Osteocyte (in vitro differentiated cells): ENCODE data around the gene RANBP3. TPM values are rescaled to one million over a fixed set of nuclear protein-coding genes. Genes with fewer than 3 reads are reported as not detected.
"Not testable (repeated sequence)": the region's sequence is repeated elsewhere in the genome, so short reads cannot be mapped to it uniquely, and the experiment has no call there.

Experiments
- DNase-seq: peaks from one replicate; pipeline ENCODE4 v3.0.0; 2021; ENCODE audit warnings: mixed read lengths; ENCODE audit not compliant: unreplicated experiment; ENCODE audit errors: extremely low spot score
- H3K27ac Mint-ChIP-seq: one replicate; pipeline ENCODE4 v1.8.0; 2021; ENCODE audit warnings: mild to moderate bottlenecking, mixed read lengths; ENCODE audit not compliant: unreplicated experiment
- H3K27me3 Mint-ChIP-seq: one replicate; pipeline ENCODE4 v1.8.0; 2021; ENCODE audit warnings: mixed read lengths; ENCODE audit not compliant: unreplicated experiment
- H3K36me3 Mint-ChIP-seq: one replicate; pipeline ENCODE4 v1.8.0; 2021; ENCODE audit warnings: mixed read lengths; ENCODE audit not compliant: unreplicated experiment
- H3K4me1 Mint-ChIP-seq: one replicate; pipeline ENCODE4 v1.8.0; 2021; ENCODE audit warnings: mixed read lengths; ENCODE audit not compliant: unreplicated experiment
- H3K4me3 Mint-ChIP-seq: one replicate; pipeline ENCODE4 v1.8.0; 2021; ENCODE audit warnings: mild to moderate bottlenecking, moderate library complexity, mixed read lengths; ENCODE audit not compliant: unreplicated experiment
- H3K9me3 Mint-ChIP-seq: one replicate; pipeline ENCODE4 v1.8.0; 2021; ENCODE audit warnings: mixed read lengths; ENCODE audit not compliant: unreplicated experiment
- CTCF ChIP-seq: fragments of 200-600 bp; sonication (generic); IDR thresholded peaks from 2 replicates; pipeline ENCODE4 v1.5.0; 2021; ENCODE audit warnings: antibody characterized with exemption, mild to moderate bottlenecking, moderate library complexity
- total RNA-seq: library from RNA; stranded (reverse); gene quantifications from 2 replicates; pipeline ENCODE4 v1.2.1, GENCODE V29; 2021

RANBP3 gene
- total RNA-seq, 1 donor from 2014 or later: 74.9 TPM

DNA sequence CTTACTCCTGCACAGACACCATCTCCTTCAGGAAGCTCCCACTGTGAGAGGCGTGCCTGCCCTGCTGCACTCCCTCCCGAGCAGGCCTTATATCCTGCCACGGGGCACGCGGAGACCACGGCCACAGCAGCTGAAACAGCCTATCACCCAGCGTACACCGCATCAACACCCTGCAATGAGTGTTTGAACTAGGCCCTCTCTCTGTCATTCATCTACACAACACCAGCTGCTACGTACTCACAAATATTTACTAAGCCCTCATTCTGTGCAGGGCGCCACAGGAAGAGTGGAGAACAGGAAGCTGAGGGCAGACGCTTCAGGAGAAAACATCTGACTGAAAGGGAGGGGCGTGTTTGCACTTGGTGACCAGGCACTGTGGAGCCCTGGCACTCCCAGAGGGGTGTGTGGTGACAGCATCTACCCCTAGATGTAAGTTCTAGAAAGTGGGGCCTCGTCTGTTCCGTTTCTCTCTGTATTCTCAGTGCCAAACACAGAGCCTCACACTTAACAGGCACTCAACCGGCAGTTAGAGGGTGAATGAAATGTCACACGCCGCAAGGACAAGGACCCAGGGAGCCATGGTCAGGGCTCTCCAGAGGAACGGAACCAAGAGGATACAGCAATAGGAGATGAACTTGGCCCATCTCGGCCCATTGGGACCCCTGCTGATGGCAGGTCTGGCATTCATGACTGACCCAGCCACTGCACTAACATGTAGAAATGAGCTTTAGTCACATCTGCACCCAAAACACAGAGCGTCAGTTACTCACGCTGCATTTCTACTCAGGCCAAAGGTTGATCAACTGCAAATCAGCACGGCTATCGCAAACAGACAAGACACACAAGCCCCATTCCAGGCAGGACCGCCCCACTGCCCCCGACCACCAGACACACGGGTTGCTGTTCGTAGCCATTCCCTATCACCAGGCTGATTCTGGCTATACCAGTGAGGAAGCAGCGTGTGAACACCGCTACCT is 15.7 kb downstream of the RANBP3 start:
- H3K9me3 Mint-ChIP-seq: no peaks in the 10 kb centered on the region
- TF ChIP-seq CTCF: no peak
- H3K27me3 Mint-ChIP-seq: no peaks in the 10 kb centered on the region
- peaks cover 45% of the 10 kb centered on the region for H3K4me1 Mint-ChIP-seq
- H3K4me3 Mint-ChIP-seq: peak overlapping the region; percentile 33
- H3K27ac Mint-ChIP-seq: peak overlapping the region; percentile 92
- peaks cover 1% of the 10 kb centered on the region for H3K36me3 Mint-ChIP-seq
- DNase-seq: no peak

GRCh38 chr19:5961641-5961968 is 16.3 kb downstream of the RANBP3 start:
- H3K27me3 Mint-ChIP-seq, H3K36me3 Mint-ChIP-seq, H3K9me3 Mint-ChIP-seq, DNase-seq: not testable (repeated sequence)
- Mint-ChIP-seq H3K4me1 (peaks cover 46% of the 10 kb centered on the region), H3K4me3 (peak overlapping the region; percentile 33), H3K27ac (peak overlapping the region; percentile 92)

DNA sequence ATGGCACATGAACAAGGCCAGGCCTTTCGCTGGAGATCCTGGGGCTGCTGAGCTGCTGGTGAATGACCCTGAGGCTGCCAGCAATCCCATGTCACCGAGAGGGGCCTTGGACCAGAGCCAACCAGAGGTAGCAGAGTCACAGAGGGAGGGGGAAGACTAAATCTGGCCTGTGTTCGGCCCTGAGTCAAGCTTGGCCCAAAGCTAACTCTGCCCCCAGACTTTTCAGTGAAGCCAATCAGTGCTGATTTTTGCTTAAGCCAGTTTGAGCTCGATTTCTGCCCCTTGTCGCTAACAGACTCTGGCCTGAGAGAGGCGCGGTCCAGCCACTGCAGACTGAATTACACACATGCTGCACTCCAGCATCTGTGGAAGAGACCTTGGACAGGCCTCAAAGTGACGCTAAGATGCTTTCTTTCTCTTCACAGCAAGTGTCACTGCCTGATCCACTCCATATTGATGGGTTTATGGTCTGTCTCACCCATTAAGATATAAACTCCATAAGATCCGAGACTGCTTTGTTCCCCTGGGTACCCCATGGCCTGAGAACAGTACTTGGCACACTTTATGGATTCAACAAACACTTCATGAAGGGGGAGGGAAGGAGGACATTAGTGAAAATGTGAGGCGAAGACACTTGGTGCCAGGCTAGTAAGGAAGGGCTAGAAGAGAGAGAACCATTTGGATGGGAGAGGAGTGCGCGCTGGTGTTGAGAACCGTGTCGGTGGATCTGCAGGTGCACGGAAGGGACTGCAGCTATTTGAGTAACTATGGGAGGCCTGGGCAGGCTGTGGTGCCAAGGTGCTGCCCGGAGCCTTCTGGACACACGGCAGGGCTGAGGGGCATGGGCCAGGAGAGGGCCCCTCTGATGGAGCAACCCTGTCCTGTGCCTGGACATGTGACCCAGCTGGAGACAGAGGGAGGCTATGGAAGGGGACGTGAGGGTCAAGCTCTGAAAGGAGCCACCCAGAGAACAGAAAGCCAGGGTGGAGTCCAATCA is 17.6 kb downstream of the RANBP3 start:
- H3K4me3 Mint-ChIP-seq: no peak overlapping the region
- TF ChIP-seq CTCF: no peak
- no peak for DNase-seq
- H3K36me3 Mint-ChIP-seq: no peaks in the 10 kb centered on the region
- no peaks in the 10 kb centered on the region for H3K27me3 Mint-ChIP-seq
- peaks cover 56% of the 10 kb centered on the region for H3K4me1 Mint-ChIP-seq
- H3K27ac Mint-ChIP-seq: peak overlapping the region; percentile 92
- no peaks in the 10 kb centered on the region for H3K9me3 Mint-ChIP-seq

- Mint-ChIP-seq H3K9me3 (no peaks in the 10 kb centered on the region), H3K27ac (peak overlapping the region; percentile 65), H3K27me3 (no peaks in the 10 kb centered on the region), H3K4me1 (peaks cover 64% of the 10 kb centered on the region), H3K36me3 (no peaks in the 10 kb centered on the region), H3K4me3 (no peak overlapping the region)
- no peak for TF ChIP-seq CTCF
- DNase-seq: no peak
Observed at GRCh38 chr19:5959260-5960004, 18.5 kb downstream of the RANBP3 start.

DNA sequence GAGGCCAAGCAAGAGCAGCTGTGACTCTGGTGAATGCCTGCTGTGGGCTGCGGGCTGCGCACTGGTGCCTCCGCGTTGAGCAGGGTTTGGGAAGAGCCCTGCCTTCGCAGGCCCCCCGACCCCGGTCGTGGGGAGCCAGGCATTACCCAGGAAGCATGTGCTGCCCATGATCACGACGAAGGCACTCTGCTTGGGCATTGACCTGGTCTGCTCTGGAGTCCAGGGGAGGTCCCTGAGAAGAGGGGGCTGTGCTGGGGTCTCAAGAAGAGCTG is 19.2 kb downstream of the RANBP3 start:
- Mint-ChIP-seq H3K36me3 (no peaks in the 10 kb centered on the region), H3K9me3 (no peaks in the 10 kb centered on the region), H3K4me1 (peaks cover 70% of the 10 kb centered on the region), H3K27me3 (no peaks in the 10 kb centered on the region), H3K27ac (no peak overlapping the region), H3K4me3 (no peak overlapping the region)
- no peak for TF ChIP-seq CTCF
- no peak for DNase-seq
